ENCODE data around the gene NRIP3.

NRIP3 gene

GRCh38 chr11:9003573-9004182 lies at the start of gene NRIP3:
TSS of gene NRIP3 (minus strand) at chr11:9004001. CDS start at chr11:9003935, 66 bp downstream.
- DNase-seq, result peak; percentile 66

- no peak for DNase-seq
Observed at GRCh38 chr11:9052316-9052715, 48.5 kb upstream of the NRIP3 start.

GRCh38 chr11:9049959-9050358 lies 46.2 kb upstream of the NRIP3 start:
- DNase-seq, result no peak

GRCh38 chr11:9047964-9048523 lies 44.2 kb upstream of the NRIP3 start:
- DNase-seq, result no peak

- no peak for DNase-seq
Observed at GRCh38 chr11:9046481-9046880, 42.7 kb upstream of the NRIP3 start.

- DNase-seq, result no peak
Observed at GRCh38 chr11:9042488-9042887, 38.7 kb upstream of the NRIP3 start.

GRCh38 chr11:9041747-9042146 lies 37.9 kb upstream of the NRIP3 start:
- no peak for DNase-seq

DNA sequence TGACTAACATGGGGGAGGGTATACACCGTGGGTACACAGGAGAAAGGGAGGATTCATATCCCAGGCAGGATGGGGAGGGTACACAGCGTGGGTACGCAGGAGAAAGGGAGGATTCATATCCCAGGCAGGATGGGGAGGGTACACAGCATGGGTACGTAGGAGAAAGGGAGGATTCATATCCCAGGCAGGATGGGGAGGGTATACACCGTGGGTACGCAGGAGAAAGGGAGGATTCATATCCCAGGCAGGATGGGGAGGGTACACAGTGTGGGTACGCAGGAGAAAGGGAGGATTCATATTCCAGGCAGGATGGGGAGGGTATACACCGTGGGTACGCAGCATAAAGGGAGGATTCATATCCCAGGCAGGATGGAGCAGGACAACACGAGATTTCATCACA lies 36.6 kb upstream of the NRIP3 start:
- DNase-seq, result no peak

- no peak for DNase-seq
Observed at GRCh38 chr11:9039863-9040262, 36.1 kb upstream of the NRIP3 start.

GRCh38 chr11:9039198-9039597 lies 35.4 kb upstream of the NRIP3 start:
- no peak for DNase-seq

- DNase-seq, result no peak
Observed at GRCh38 chr11:9038541-9038940, 34.7 kb upstream of the NRIP3 start.

DNA sequence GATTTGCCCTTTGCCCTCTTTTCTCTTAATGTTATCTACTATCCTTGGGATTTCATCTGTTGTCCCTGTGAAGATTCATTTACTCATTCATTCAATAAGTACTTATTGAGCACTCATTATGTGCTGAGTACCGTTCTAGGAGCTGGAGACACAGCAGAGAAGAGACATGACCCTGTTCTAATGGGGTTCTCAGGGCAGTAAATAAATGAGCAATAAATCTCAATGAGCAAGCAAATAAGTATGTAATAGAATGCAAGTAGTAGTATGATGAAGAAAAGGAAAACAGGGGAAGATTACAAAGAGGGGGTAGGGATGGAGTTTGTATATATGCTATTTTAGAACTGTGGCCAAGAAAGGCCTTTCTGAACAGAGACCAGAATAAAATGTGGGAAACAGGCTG lies 34.2 kb upstream of the NRIP3 start:
- no peak for DNase-seq

GRCh38 chr11:9037046-9037780 lies 33.4 kb upstream of the NRIP3 start:
- no peak for DNase-seq

GRCh38 chr11:9030601-9031000 lies 26.8 kb upstream of the NRIP3 start:
- DNase-seq, result no peak

GRCh38 chr11:9029422-9029821 lies 25.6 kb upstream of the NRIP3 start:
- DNase-seq, result no peak

- DNase-seq, result no peak
Observed at GRCh38 chr11:9028581-9028980, 24.8 kb upstream of the NRIP3 start.

DNA sequence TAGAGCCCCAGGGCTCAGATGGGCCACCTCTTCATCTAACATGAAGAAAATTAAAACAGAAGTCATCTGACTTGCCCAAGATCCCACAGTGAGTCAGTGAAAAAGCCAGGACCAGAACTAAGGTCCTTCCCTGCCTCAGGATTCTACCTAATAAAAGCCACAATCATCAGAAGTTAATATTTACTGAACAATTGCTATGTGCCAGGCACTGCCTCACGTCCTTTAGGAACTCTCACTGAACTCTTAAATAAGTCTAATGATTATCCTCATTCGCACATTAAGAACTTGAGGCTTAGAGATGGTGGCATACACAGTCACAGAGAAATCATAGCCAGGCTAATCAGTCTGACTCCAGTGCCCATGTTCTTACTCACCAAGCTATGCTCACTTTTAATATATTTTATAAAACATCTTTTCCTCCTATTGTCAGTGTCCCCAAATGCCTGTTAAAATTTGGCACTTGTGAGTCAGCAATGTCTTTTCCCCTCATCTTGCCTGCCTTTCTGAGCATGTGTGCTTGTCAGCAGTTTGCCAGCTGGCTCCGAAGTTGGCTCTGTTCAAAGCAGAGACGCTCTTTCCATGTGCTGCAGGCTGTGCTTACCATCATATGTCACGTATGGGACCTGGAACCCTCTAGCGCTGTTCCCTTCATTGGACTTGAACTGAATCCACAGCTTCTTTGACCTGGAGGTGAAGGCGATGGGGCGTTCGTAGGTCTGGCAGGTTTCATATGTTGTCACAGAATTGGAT lies 21.5 kb upstream of the NRIP3 start:
- no peak for DNase-seq

- no peak for DNase-seq
Observed at GRCh38 chr11:9022961-9023680, 19.3 kb upstream of the NRIP3 start.

DNA sequence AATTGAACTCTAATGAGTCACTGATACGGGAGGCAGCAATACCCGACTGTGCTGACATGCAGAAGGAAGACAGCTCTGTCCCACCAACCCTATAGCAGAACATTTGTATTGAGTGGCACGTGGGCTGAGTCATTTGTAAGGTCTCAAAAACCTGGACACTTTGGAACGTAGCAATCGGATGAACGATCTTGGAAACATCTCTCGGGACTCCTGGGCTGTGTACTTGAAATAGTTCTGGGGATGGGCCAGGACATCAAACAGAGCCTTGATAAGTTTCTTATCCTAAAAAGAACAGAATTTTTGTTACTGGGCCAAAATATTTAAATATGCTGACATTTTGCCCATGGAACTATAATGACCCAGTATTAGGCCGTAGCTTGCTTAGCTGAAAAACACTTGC lies 17.1 kb upstream of the NRIP3 start:
- no peak for DNase-seq

DNA sequence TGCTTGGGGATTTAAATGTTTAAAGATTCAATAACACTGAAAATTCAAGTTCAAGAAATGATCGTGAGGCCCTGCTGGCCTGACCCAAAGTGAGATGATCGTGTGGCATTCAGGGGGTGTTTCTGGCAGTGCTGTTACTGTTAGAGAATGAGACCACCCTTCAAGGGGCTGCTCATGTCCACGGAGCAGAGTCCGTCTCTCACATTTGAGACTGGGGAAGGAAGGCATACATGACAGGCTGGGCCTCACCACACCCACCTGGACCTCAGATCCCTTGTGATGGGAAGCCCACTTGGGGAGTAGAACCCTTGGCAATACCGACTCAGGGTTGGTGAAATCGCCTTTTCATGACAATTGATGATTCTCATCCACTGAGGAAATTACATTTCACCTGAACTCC lies 16.1 kb upstream of the NRIP3 start:
- DNase-seq, result no peak

DNA sequence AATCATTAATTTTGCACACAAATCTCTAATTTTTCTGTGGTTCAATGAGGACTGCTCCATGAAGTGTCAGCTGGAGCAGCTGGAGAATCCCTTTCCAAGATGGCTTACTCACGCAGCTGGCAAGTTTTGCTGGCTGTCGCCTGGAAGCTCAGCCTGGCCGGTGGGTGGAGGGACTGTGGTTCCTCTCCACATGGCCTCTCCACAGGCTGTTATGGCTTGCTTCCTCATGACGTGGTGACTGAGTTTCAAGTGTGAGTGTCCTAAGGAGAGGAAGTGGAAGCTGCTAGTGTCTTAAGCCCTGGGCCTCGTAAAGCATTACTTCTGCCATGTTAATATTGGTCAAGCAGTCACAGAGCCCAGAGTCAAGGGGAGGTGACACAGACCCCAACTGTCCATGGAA lies 14.0 kb upstream of the NRIP3 start:
- no peak for DNase-seq

- DNase-seq, result no peak
Observed at GRCh38 chr11:9016916-9017642, 13.3 kb upstream of the NRIP3 start.

Data from NCI-H1105 (cell line).